ENCODE results near the gene GPATCH1. TPM values are rescaled to one million over a fixed set of nuclear protein-coding genes. Genes with fewer than 3 reads are reported as not detected.
A peak's percentile ranks its signal among the peaks of the same experiment; 100 is the strongest.

Gene GPATCH1
- total and polyA plus RNA-seq, 9 of the 15 experiments (the other 6 are each of a cell fraction or from before 2014, with no cell fraction given), result 3.7 to 9.7 (median 7.7) TPM

- TF ChIP-seq ZNF354B (CRISPR knock-in tag; IDR thresholded peaks at IDR 0.05) (no peak), BCLAF1 (IDR thresholded peaks at IDR 0.05; ENCODE audit: borderline replicate concordance in 1 of 2, control insufficient read depth in 1 of 2, low read depth in 2 of 2, low read length in 1 of 2) (no peak), POLR2A (conservative IDR thresholded peaks at IDR 0.05) (no peak), BHLHE40 (IDR thresholded peaks at IDR 0.05; ENCODE audit: low read length) (peak; percentile 81), ARID3A (IDR thresholded peaks at IDR 0.05; ENCODE audit: borderline replicate concordance, low read depth, low read length) (0 out of 2 replicates have a peak, but pooled peaks have one; percentile 50), TBP (optimal IDR thresholded peaks at IDR 0.05; ENCODE audit: low read depth, low read length) (no peak), RERE (CRISPR knock-in tag; IDR thresholded peaks at IDR 0.05; ENCODE audit: borderline replicate concordance) (no peak), SLC30A9 (CRISPR knock-in tag; IDR thresholded peaks at IDR 0.05) (no peak), ZNF778 (CRISPR knock-in tag; IDR thresholded peaks at IDR 0.05) (no peak), L3MBTL2 (IDR thresholded peaks at IDR 0.05) (peak; percentile 67), NFIC (IDR thresholded peaks at IDR 0.05) (peak; percentile 88), ZBTB43 (CRISPR knock-in tag; IDR thresholded peaks at IDR 0.05) (no peak), ZNF197 (CRISPR knock-in tag; IDR thresholded peaks at IDR 0.05; ENCODE audit: low read depth) (0 out of 2 replicates have a peak, but pooled peaks have one; percentile 64), ZNF644 (tag; IDR thresholded peaks at IDR 0.05; ENCODE audit: low read depth) (peak; percentile 90)
These were observed 43.5 kb downstream of the GPATCH1 start (continued) for GRCh38 chr19:33124207-33125098.

Measured in K562 (cell line).